ENCODE measurements around the gene KMT2A. TPM values are rescaled to one million over a fixed set of nuclear protein-coding genes. Genes with fewer than 3 reads are reported as not detected.

KMT2A gene
- polyA plus RNA-seq, 2 of the 4 experiments (the other 2 are of a cell fraction), result 6.8 to 20.3 TPM

DNA sequence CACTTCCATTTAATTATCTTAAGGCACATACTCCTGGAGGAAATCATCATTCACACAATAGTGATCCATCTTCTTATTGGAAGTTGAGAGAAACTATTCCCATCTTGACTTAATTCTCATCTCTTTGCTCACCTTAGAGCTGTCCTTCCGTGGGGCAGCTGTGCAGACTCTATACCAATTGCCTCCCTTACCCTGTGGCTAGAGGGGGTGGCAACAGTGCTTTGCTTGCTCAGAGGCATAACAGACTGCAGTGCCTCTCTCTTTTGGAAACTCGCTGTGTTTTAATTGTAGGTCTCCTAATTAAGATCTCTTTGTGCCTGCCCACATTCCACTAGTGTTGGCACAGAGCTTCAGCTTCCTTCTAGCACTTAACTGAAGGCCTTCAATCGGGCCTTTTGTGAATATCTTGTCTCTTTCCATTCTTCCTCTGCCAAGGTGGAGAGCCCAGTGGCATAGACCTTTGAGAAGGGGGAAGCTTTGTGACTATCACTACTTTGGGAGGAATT is 5.5 kb downstream of the KMT2A start:
- ChIA-PET POLR2A (no interaction called here), CTCF (no interaction called here)
- 73% methylated on average over 3 of the region's 3 CpGs for WGBS (ENCODE audit: missing lambda C conversion rate)
- H3K27ac ChIP-seq, result no peak overlapping the region
- FAIRE-seq (no peak), ATAC-seq (no peak), DNase-seq (ENCODE audit: low read depth in 1 of 2, low spot score in 1 of 2) (no peak)
- peak overlapping the region; percentile 7; the same call in 1 of the 3 replicates for H3K4me2 ChIP-seq
- peaks cover 24% of the 10 kb centered on the region; the same call in 1 of the 3 replicates for H3K4me1 ChIP-seq
- no peak for TF ChIP-seq PHF8 (IDR thresholded peaks at IDR 0.05; ENCODE audit: borderline replicate concordance, low read depth)
- no peak for TF ChIP-seq CEBPB (IDR thresholded peaks at IDR 0.05)
- no peak for TF ChIP-seq RNF2 (IDR thresholded peaks at IDR 0.05; ENCODE audit: borderline replicate concordance, low read depth)
- no peak for TF ChIP-seq KDM1A (IDR thresholded peaks at IDR 0.05; ENCODE audit: low read depth)
- no peaks in the 10 kb centered on the region for H3K9me3 ChIP-seq
- no peak overlapping the region for H3K4me3 ChIP-seq

DNA sequence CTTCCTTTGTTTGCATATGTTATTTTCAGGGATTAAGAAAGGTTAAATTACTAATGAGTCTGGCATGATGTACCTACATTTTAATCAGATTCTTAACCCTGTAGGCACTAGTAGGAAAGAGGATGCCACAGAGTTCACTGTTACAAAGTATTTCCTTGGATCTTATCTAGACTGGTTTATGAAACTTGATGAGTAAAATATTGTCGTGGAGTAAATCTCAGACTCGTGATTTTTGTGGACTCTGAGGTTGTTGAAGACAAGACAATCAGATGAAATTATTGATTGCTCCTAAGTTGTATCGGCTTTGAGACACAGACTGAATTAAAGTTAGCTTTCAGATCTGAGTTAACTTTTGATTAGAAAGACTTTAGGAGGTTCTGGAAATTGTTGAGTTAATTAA is 6.0 kb downstream of the KMT2A start:
- Histone ChIP-seq H3K4me1 (peaks cover 24% of the 10 kb centered on the region; the same call in 1 of the 3 replicates), H3K9me3 (no peaks in the 10 kb centered on the region), H3K4me3 (no peak overlapping the region), H3K4me2 (peak overlapping the region; percentile 7; the same call in 1 of the 3 replicates), H3K27ac (no peak overlapping the region)
- ATAC-seq, result no peak
- DNase-seq (ENCODE audit: low read depth in 1 of 2, low spot score in 1 of 2), result no peak
- 76% methylated on average over 3 of the region's 3 CpGs for WGBS (ENCODE audit: missing lambda C conversion rate)
- ChIA-PET CTCF (no interaction called here), POLR2A (no interaction called here)
- TF ChIP-seq FOSB (CRISPR knock-in tag; IDR thresholded peaks at IDR 0.05) (no peak), NPAS2 (CRISPR knock-in tag; IDR thresholded peaks at IDR 0.05; ENCODE audit: borderline replicate concordance) (no peak), SREBF2 (IDR thresholded peaks at IDR 0.05) (no peak), FOXS1 (CRISPR knock-in tag; IDR thresholded peaks at IDR 0.05) (no peak), PHF8 (IDR thresholded peaks at IDR 0.05; ENCODE audit: borderline replicate concordance, low read depth) (no peak), CEBPB (IDR thresholded peaks at IDR 0.05) (no peak), POLR2AphosphoS2 (conservative IDR thresholded peaks at IDR 0.05; ENCODE audit: low read length) (no peak), CHD4 (IDR thresholded peaks at IDR 0.05; ENCODE audit: borderline replicate concordance) (no peak), CHD2 (IDR thresholded peaks at IDR 0.05; ENCODE audit: low read length, partially characterized antibody) (no peak), ZC3H11A (IDR thresholded peaks at IDR 0.05) (no peak), ZNF302 (CRISPR knock-in tag; IDR thresholded peaks at IDR 0.05) (no peak), RNF2 (IDR thresholded peaks at IDR 0.05; ENCODE audit: borderline replicate concordance, low read depth) (no peak), KDM5A (IDR thresholded peaks at IDR 0.05) (no peak)
- TF ChIP-seq, protein P1, sequence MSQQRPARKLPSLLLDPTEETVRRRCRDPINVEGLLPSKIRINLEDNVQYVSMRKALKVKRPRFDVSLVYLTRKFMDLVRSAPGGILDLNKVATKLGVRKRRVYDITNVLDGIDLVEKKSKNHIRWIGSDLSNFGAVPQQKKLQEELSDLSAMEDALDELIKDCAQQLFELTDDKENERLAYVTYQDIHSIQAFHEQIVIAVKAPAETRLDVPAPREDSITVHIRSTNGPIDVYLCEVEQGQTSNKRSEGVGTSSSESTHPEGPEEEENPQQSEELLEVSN (IDR thresholded peaks at IDR 0.05; ENCODE audit: borderline replicate concordance, low read depth), result no peak
- FAIRE-seq, result no peak

GRCh38 chr11:118442908-118443589 is 6.8 kb downstream of the KMT2A start:
- WGBS (ENCODE audit: missing lambda C conversion rate), result 92% methylated on average over 4 of the region's 4 CpGs
- no peak for TF ChIP-seq HOXB5 (CRISPR knock-in tag; IDR thresholded peaks at IDR 0.05)
- no peak for TF ChIP-seq ZC3H11A (IDR thresholded peaks at IDR 0.05)
- no peak for TF ChIP-seq POLR2A (IDR thresholded peaks at IDR 0.05; ENCODE audit: low read length)
- no peak for TF ChIP-seq FOSL2 (IDR thresholded peaks at IDR 0.05)
- no peak for TF ChIP-seq FOSL2 (CRISPR knock-in tag; IDR thresholded peaks at IDR 0.05)
- TF ChIP-seq MAZ (IDR thresholded peaks at IDR 0.05; ENCODE audit: borderline replicate concordance, low read depth, low read length), result no peak
- TF ChIP-seq HMGXB4 (CRISPR knock-in tag; IDR thresholded peaks at IDR 0.05; ENCODE audit: borderline replicate concordance), result no peak
- no peak for TF ChIP-seq ESRRA (IDR thresholded peaks at IDR 0.05; ENCODE audit: borderline replicate concordance, low read length)
- no peak overlapping the region for H3K4me3 ChIP-seq
- H3K4me2 ChIP-seq, result no peak overlapping the region
- no peaks in the 10 kb centered on the region for H3K9me3 ChIP-seq
- ChIA-PET POLR2A (no interaction called here), CTCF (no interaction called here)
- FAIRE-seq (no peak), DNase-seq (ENCODE audit: low read depth in 1 of 2, low spot score in 1 of 2) (no peak), ATAC-seq (no peak)
- H3K27ac ChIP-seq, result no peak overlapping the region
- H3K4me1 ChIP-seq, result peaks cover 24% of the 10 kb centered on the region; the same call in 1 of the 3 replicates
